T-helper 2 cell treated with Interferon-gamma antibody and Interleukin-4, amounts not matched to agents 100 ng/mL and 5 ng/mL, for 36 hours (primary cell): ENCODE results near the gene FAM24B. TPM values are rescaled to one million over a fixed set of nuclear protein-coding genes. Genes with fewer than 3 reads are reported as not detected.
"Not testable (repeated sequence)": the region's sequence is repeated elsewhere in the genome, so short reads cannot be mapped to it uniquely, and the experiment has no call there.

Source experiments
- intact Hi-C: fragments of 100-400 bp; cut with micrococcal nuclease; formaldehyde crosslinking; loops from one replicate; pipeline ENCODE4 v1.15.1; 2023
- total RNA-seq: library from RNA; stranded (reverse); gene quantifications from 2 replicates; pipeline ENCODE4 v1.2.3, GENCODE V29; 2022

The FAM24B gene, protein sequence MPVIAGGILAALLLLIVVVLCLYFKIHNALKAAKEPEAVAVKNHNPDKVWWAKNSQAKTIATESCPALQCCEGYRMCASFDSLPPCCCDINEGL
- 16.5 and 18.8 TPM in 2 replicates for total RNA-seq

GRCh38 chr10:122879339-122880273 is at the start of gene FAM24B:
Gene FAM24B (minus strand): TSS chr10:122879581. CDS start chr10:122850515, 29,066 bp downstream.
- intact Hi-C loops = loop anchor here (1.0 to 10.0 kb wide), 6 partner anchors 33 to 505 kb away; partner anchors contain the start of genes BUB3, C10orf88, IKZF5 and PLEKHA1

DNA sequence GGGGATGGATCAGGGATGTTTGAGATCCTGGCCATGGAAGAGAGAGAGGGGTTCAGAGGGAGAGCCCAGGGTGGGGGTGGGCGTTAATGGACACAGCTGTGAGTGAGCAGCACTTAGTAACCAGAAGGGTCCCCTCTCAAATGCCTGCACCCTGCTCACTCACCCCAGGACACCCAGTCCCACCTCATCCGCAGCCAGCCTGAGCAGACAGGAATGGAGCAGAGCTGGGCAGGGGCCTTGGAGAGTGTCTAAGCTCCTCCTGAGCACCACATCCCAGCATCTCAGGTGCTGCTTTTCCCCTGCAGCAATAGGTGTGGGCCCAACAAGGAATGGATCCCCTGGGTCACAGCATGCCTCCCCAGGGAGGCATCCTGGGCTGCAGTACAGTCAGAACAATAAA is 36.3 kb upstream of the FAM24B start:
- intact Hi-C loops = no loop called here

DNA sequence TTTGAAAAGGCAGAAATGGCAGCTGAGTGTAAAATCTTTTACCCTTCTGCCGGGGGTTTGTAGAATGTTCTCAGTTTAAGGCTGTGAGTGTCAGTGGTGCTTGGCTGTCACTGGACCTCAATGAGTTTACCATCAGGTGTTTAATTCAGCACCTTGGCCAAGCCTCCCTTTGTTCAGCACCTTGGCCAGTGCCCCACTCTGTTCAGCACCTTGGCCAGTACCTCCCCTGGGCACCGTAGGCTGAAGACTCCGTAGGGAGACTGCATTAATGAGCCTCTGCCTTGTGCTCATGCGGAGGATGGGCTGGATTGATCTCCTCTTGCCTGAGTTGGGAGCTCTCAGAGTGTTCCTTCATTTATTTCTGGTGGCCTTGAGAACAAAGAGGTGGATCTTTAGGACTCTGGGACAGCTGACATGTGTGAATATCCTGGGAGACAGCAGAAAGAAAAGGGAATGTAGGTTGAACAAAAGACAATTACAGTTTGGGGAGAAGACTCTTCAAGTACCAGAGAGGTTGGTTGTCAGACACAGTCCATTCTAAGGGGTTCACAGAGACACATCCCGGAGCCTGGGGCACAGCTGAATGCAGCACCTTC is 32.6 kb upstream of the FAM24B start:
- intact Hi-C loops = loop anchor here (1.0 to 2.0 kb wide), 3 partner anchors 33 to 68 kb away; partner anchors contain the start of genes C10orf88, FAM24B and PSTK

DNA sequence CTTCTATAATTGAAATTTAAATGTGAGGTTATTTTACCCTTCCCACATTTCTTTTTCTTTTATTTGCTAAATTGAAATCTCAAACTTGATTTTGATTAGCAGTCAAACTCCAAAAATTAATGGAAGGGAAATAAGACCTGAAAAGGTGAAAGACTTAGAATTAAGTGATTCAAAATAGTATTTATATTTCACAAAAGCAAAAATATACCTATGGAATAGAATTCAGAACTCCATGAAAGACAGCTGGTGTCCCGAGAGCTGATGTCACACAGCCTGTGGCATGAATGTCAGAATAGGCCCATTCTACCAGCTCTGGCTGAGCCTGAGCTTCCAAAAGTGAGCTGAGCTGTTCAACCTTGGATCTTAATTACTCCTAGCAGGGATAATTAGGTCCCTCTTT is 30.9 kb upstream of the FAM24B start, which contains the start of gene FAM24A:
Gene FAM24A (plus strand): TSS at position 301 of the 400 bp plus-strand sequence. CDS start 1,025 bp downstream, outside the sequence.
- intact Hi-C loops = no loop called here

GRCh38 chr10:122903861-122904260 is 24.5 kb upstream of the FAM24B start:
- intact Hi-C loops = not testable (repeated sequence)

DNA sequence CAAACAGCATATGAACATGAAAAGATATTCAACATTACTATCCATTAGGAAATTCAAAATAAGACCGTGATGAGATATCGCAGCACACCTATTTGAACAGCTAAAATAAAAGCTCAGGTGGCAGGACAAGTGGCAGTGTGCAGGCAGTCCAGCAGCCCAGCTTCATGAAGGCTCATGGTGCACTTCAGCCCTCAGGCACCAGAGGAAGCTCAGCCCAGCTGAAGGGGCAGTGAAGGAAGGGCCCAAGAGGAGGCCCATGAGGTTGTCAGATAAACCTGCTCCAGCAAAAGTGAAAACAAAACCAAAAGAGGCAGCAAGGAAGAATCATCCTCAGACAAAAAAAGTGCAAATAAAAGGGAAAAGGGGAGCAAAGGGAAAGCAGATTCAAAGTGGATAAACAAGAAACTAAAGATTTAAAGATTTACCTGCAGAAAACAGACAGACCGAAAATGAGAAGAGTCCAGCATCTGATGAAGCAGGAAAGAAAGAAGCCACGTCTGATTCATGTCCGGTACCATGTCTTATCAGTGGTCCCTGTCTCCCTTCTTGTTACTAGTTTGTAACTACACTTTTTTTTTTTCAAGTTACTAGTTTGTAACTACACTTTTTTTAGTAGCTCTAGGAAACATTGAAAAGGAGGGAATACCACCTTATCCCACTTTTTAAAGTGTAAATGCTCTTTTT is 15.0 kb upstream of the FAM24B start:
- intact Hi-C loops = no loop called here

GRCh38 chr10:122884166-122884565 is 4.8 kb upstream of the FAM24B start:
- intact Hi-C loops = no loop called here

GRCh38 chr10:122882766-122883165 is 3.4 kb upstream of the FAM24B start:
- intact Hi-C loops = no loop called here

DNA sequence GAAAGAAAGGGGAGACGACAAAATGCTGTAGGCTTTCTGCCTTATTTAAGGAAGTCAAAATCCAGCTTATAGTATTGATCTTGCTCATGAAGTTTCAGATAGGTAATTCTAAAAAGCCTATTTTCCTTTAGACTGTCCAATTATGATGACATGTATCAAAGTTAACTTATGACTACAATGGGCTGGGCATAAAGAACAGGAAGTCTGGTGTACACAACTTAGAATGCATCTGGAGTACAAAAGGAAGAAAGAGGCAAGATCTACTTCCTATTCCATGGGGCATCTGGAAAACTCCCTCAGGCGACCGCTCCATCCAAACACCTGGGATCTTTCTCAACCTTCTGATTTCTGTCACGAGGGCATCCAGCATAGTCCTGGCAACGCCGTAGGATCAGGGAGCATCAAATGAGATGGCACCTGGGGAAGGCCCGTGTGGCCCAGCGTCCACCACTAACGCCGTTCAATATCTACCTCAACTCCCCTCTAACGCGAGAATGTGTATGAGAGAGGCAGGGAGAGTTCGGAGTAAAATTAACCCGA is 512 bp downstream of the FAM24B start:
- intact Hi-C loops = loop anchor here (1.0 to 10.0 kb wide), 6 partner anchors 34 to 504 kb away; partner anchors contain the start of genes BUB3, C10orf88, IKZF5 and PLEKHA1

DNA sequence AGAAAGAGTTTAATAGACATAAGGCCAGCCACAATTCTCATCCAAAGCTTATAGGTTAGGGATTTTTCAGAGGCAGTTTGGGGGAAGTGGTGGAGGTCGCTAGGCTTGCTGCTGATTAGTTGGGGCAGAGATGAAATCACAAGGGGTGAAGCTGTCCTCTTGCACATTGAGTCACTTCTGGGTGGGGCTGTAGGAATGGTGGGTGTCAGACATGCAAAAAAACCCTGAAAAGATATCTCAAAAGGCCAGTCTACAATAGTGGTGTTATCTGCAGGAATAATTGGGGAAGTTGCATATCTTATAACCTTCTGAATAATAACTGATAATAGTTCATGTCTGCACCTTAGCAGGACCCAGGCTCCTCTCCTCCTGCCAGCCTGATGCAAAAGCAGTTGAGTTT is 2.1 kb downstream of the FAM24B start:
- intact Hi-C loops = loop anchor here (10.0 kb wide), 1 partner anchor 502 kb away; the partner anchor contains the start of gene PLEKHA1

DNA sequence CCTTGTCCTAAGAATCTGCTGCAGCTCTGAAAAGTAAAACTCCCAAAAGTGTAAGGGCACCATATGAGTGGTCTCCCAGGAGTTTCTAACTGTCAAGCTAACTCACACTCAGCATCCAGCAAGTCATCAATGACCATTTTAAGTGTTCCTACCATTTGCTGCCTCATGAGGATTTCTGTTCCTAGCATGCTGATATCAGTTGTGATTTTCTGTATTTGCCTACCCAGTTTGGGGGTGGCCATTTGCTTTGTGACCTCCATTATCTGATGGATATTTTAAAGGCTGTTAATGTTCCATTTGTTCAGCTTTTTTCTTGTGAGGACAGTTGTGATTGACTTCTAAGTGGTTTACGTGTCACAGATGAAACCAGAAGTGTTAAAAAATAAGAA is 2.9 kb downstream of the FAM24B start:
- intact Hi-C loops = loop anchor here (10.0 kb wide), 1 partner anchor 502 kb away; the partner anchor contains the start of gene PLEKHA1

DNA sequence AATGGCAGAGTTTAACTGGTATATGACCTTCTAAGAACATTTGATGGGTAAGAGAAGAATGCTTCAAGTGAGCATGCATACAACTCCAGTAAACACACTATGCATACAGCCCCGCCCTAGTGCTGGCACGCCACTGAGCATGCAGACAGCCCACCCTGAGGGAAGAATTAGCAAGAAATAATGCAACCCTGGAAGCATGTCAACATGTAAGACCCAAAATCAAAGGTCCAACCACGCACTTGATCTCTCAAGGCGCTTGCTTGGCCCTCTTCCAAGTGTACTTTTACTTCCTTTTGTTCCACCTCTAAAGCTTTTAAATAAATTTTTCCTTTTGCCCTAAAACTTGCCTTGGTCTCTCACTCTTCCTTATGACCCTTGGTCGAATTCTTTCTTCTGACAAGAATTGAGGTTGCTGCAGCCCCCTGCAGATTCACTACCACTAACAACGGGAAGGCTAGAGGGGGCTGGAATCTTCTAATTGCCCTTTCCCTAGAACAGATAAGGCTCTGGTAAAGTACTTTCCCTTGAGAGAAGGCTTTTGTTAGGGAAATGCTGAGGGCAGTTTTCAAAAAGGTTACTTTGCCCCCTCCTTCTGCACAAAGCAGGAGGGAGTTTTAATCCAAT is 3.4 kb downstream of the FAM24B start:
- intact Hi-C loops = loop anchor here (10.0 kb wide), 1 partner anchor 501 kb away; the partner anchor contains the start of gene PLEKHA1

DNA sequence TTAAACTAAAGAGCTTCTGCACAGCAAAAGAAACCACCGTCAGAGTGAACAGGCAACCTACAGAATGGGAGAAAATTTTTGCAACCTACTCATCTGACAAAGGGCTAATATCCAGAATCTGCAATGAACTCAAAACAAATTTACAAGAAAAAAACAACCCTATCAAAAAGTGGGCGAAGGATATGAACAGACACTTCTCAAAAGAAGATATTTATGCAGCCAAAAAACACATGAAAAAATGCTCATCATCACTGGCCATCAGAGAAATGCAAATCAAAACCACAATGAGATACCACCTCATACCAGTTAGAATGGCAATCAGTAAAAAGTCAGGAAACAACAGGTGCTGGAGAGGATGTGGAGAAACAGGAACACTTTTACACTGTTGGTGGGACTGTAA is 7.4 kb downstream of the FAM24B start:
- intact Hi-C loops = loop anchor here (10.0 kb wide), 1 partner anchor 497 kb away; the partner anchor contains the start of gene PLEKHA1

DNA sequence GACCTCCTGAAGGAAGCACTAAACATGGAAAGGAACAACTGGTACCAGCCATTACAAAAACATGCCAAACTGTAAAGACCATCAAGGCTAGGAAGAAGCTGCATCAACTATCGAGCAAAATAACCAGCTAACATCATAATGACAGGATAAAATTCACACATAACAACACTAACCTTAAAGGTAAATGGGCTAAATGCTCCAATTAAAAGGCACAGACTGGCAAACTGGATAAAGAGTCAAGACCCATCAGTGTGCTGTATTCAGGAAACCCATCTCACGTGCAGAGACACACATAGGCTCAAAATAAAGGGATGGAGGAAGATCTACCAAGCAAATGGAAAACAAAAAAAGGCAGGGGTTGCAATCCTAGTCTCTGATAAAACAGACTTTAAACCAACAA is 10.6 kb downstream of the FAM24B start:
- intact Hi-C loops = not testable (repeated sequence)

GRCh38 chr10:122866757-122867482 is 12.5 kb downstream of the FAM24B start:
- intact Hi-C loops = not testable (repeated sequence)

- intact Hi-C loops = no loop called here
Observed at GRCh38 chr10:122864901-122865300, 14.5 kb downstream of the FAM24B start.

DNA sequence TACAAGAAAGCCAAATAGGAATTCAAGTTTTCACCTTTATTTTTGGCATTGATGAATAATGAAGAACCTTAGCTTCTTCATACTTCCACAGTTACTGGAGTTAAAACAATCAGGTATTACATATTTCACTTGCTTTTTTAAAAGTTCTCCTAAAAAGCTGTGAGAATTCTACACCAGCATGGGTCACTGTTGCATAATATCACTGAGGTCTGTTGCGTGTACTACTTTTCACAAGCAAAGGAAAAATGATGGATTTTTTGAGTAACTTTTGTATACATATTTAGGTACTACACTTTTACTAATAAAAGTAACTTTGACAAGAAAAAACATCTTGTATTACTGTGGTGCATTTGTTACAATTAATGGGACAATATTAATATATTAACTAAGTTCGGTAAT is 15.2 kb downstream of the FAM24B start:
- intact Hi-C loops = no loop called here

- intact Hi-C loops = no loop called here
Observed at GRCh38 chr10:122863216-122864193, 15.9 kb downstream of the FAM24B start.
